Measurements from ENCODE around the gene TBRG4. TPM values are rescaled to one million over a fixed set of nuclear protein-coding genes. Genes with fewer than 3 reads are reported as not detected.

The TBRG4 gene
- total and polyA plus RNA-seq, 10 donors: 37.9 to 77.1 (median 57.9) TPM

- intact Hi-C loops (cut with DNase I; ENCODE audit: low total_unique reads): loop anchor here (10.0 kb wide), 1 partner anchor 702 kb away; no protein-coding TSS in a partner anchor
- peak; percentile 33 for DNase-seq
- H3K9me3 ChIP-seq: no peaks in the 10 kb centered on the region
These were observed 41.7 kb upstream of the TBRG4 start for GRCh38 chr7:45153233-45153632.

GRCh38 chr7:45151967-45152366 lies 40.5 kb upstream of the TBRG4 start:
- DNase-seq: no peak

More at GRCh38 chr7:45153233-45153632, 41.7 kb upstream of the TBRG4 start:
- Histone ChIP-seq H3K27me3 (replicated peaks in 1 of 7) (peaks cover 0 to 40% (median 14%) of the 10 kb centered on the region in 7 donors), H3K4me1 (peaks cover 0 to 23% (median 13%) of the 10 kb centered on the region in 6 donors), H3K36me3 (no peaks in the 10 kb centered on the region), H3K4me3 (no peak overlapping the region), H3K27ac (no peak overlapping the region)
- 25 to 53% (median 36%) methylated on average over 3 of the region's 3 CpGs for WGBS, 5 donors
- TF ChIP-seq CTCF (IDR thresholded peaks at IDR 0.05 in 8 of 11, conservative IDR thresholded peaks at IDR 0.05 in 3 of 11) (no peak), POLR2A (IDR thresholded peaks at IDR 0.05) (no peak), POLR2AphosphoS5 (IDR thresholded peaks at IDR 0.05) (no peak)

GRCh38 chr7:45151131-45151684 lies 39.7 kb upstream of the TBRG4 start:
- Histone ChIP-seq H3K27me3 (replicated peaks in 1 of 7) (peaks cover 0 to 35% (median 0%) of the 10 kb centered on the region in 7 donors), H3K4me1 (peaks cover 0 to 10% (median 7%) of the 10 kb centered on the region in 6 donors), H3K9me3 (no peaks in the 10 kb centered on the region), H3K4me3 (no peak overlapping the region), H3K27ac (no peak overlapping the region), H3K36me3 (no peaks in the 10 kb centered on the region)
- peak; percentile 56 for DNase-seq
- intact Hi-C loops (cut with DNase I; ENCODE audit: low total_unique reads): loop anchor here (10.0 kb wide), 1 partner anchor 704 kb away; no protein-coding TSS in a partner anchor
- whole genome bisulfite sequencing, 5 donors: 66 to 79% (median 73%) methylated on average over 9 of the region's 9 CpGs
- TF ChIP-seq CTCF (IDR thresholded peaks at IDR 0.05 in 8 of 11, conservative IDR thresholded peaks at IDR 0.05 in 3 of 11) (no peak), POLR2A (IDR thresholded peaks at IDR 0.05) (no peak)

More at GRCh38 chr7:45151967-45152366, 40.5 kb upstream of the TBRG4 start:
- no peak overlapping the region for H3K4me3 ChIP-seq
- no peaks in the 10 kb centered on the region for H3K9me3 ChIP-seq
- no peak overlapping the region for H3K27ac ChIP-seq
- 53 to 93% (median 62%) methylated on average over 3 of the region's 3 CpGs for WGBS, 5 donors
- TF ChIP-seq POLR2AphosphoS5 (IDR thresholded peaks at IDR 0.05) (no peak), CTCF (IDR thresholded peaks at IDR 0.05 in 8 of 11, conservative IDR thresholded peaks at IDR 0.05 in 3 of 11) (no peak), POLR2A (IDR thresholded peaks at IDR 0.05) (no peak)
- H3K27me3 ChIP-seq (replicated peaks in 1 of 7): peaks cover 0 to 35% (median under 1%) of the 10 kb centered on the region in 7 donors
- peaks cover 0 to 12% (median 7%) of the 10 kb centered on the region in 6 donors for H3K4me1 ChIP-seq
- H3K36me3 ChIP-seq: no peaks in the 10 kb centered on the region
- intact Hi-C loops (cut with DNase I; ENCODE audit: low total_unique reads): loop anchor here (10.0 kb wide), 1 partner anchor 703 kb away; no protein-coding TSS in a partner anchor

GRCh38 chr7:45150199-45150598 lies 38.7 kb upstream of the TBRG4 start:
- peak; percentile 36 for DNase-seq
- Histone ChIP-seq H3K4me1 (peaks cover 0 to 10% (median 7%) of the 10 kb centered on the region in 6 donors), H3K4me3 (no peak overlapping the region), H3K36me3 (no peaks in the 10 kb centered on the region), H3K9me3 (no peaks in the 10 kb centered on the region), H3K27ac (no peak overlapping the region), H3K27me3 (replicated peaks in 1 of 7) (peaks cover 0 to 35% (median 0%) of the 10 kb centered on the region in 7 donors)
- 87 to 93% (median 89%) methylated on average over 11 of the region's 11 CpGs for WGBS, 5 donors
- intact Hi-C loops (cut with DNase I; ENCODE audit: low total_unique reads): loop anchor here (10.0 kb wide), 1 partner anchor 705 kb away; no protein-coding TSS in a partner anchor
- TF ChIP-seq CTCF (IDR thresholded peaks at IDR 0.05 in 8 of 11, conservative IDR thresholded peaks at IDR 0.05 in 3 of 11) (no peak), POLR2A (IDR thresholded peaks at IDR 0.05) (no peak), POLR2AphosphoS5 (IDR thresholded peaks at IDR 0.05) (no peak)

Measured in spleen (tissue), 11 donors.